HL-60 (cell line): Measurements from ENCODE around the gene IFI16.
"Not testable (repeated sequence)": the region's sequence is repeated elsewhere in the genome, so short reads cannot be mapped to it uniquely, and the experiment has no call there.

Experiments
- DNase-seq, 2 experiments: peaks; one replicate each; pipeline ENCODE4 v3.0.0-alpha.2; 2010 to 2020; ENCODE audit warnings: low read depth in 1 of 2, low spot score in 1 of 2
- H3K27ac ChIP-seq: fragments of 250-450 bp; sonication (Bioruptor Pico); replicated peaks from 2 replicates; pipeline ENCODE4 v1.5.1; 2020; ENCODE audit warnings: mild to moderate bottlenecking, moderate library complexity
- H3K27me3 ChIP-seq: fragments of 250-450 bp; sonication (Bioruptor Pico); 2 replicates; pipeline ENCODE4 v1.5.1; 2021; ENCODE audit warnings: mild to moderate bottlenecking, moderate library complexity; ENCODE audit not compliant: insufficient read depth, poor library complexity, severe bottlenecking
- H3K4me3 ChIP-seq: replicated peaks from 2 replicates; pipeline ENCODE4 v1.5.1; 2011; ENCODE audit warnings: mild to moderate bottlenecking, control low read depth, low read length; ENCODE audit not compliant: insufficient read depth
- CTCF ChIP-seq: IDR thresholded peaks from one replicate; pipeline ENCODE4 v1.5.1; 2011; ENCODE audit warnings: low read length, control low read depth, inconsistent platforms; ENCODE audit not compliant: insufficient read depth
- GABPA ChIP-seq: IDR thresholded peaks from 2 replicates; pipeline ENCODE4 v1.6.1; 2012; ENCODE audit warnings: low read depth
- POLR2AphosphoS5 ChIP-seq: IDR thresholded peaks from 2 replicates; pipeline ENCODE4 v1.6.1; 2012; ENCODE audit warnings: low read depth
- REST ChIP-seq: IDR thresholded peaks from 2 replicates; pipeline ENCODE4 v1.6.1; 2012; ENCODE audit warnings: low read depth; ENCODE audit not compliant: insufficient replicate concordance
- SPI1 ChIP-seq: IDR thresholded peaks from 2 replicates; pipeline ENCODE4 v1.6.1; 2012; ENCODE audit warnings: low read depth, mild to moderate bottlenecking, borderline replicate concordance

Gene IFI16

GRCh38 chr1:159040893-159041724, 31.4 kb downstream of the IFI16 start:
- H3K4me3 ChIP-seq = no peak overlapping the region
- H3K27me3 ChIP-seq = no peaks in the 10 kb centered on the region
- DNase-seq = no peak
- no peak overlapping the region for H3K27ac ChIP-seq
- TF ChIP-seq POLR2AphosphoS5 (no peak), GABPA (no peak)

- H3K27me3 ChIP-seq, DNase-seq, H3K4me3 ChIP-seq, H3K27ac ChIP-seq: not testable (repeated sequence)
Measured at GRCh38 chr1:159046486-159046885, 36.8 kb downstream of the IFI16 start.

GRCh38 chr1:159051436-159051835, 41.7 kb downstream of the IFI16 start:
- DNase-seq = no peak
- TF ChIP-seq REST = no peak
- no peaks in the 10 kb centered on the region for H3K27me3 ChIP-seq

GRCh38 chr1:159054427-159054826, 44.7 kb downstream of the IFI16 start:
- no peak for TF ChIP-seq REST
- no peak for TF ChIP-seq POLR2AphosphoS5
- TF ChIP-seq GABPA = no peak
- no peak for TF ChIP-seq CTCF
- no peak for TF ChIP-seq SPI1
- DNase-seq = no peak
- H3K27me3 ChIP-seq = no peaks in the 10 kb centered on the region
- no peak overlapping the region for H3K4me3 ChIP-seq
- H3K27ac ChIP-seq = peak overlapping the region; percentile 70

More at GRCh38 chr1:159051436-159051835, 41.7 kb downstream of the IFI16 start:
- H3K27ac ChIP-seq = no peak overlapping the region
- no peak overlapping the region for H3K4me3 ChIP-seq

- Histone ChIP-seq H3K27ac (peak overlapping the region; percentile 70), H3K4me3 (no peak overlapping the region), H3K27me3 (no peaks in the 10 kb centered on the region)
- TF ChIP-seq POLR2AphosphoS5 (peak; percentile 45; the same call in 1 of the 2 replicates), SPI1 (peak; percentile 89; the same call in 1 of the 2 replicates), CTCF (no peak), REST (no peak), GABPA (no peak)
- peak; percentile 38 to 85 for DNase-seq
Measured at GRCh38 chr1:159055181-159055641, 45.5 kb downstream of the IFI16 start.
